Right kidney (tissue), 9 donors: Measurements from ENCODE around the gene ZWINT.

ENCODE experiments used
- DNase-seq: peaks from one replicate; pipeline ENCODE4 v3.0.0-alpha.2; 2016
- long read RNA-seq, 8 donors: transcript quantifications; one replicate each; lab custom pipeline, GENCODE V29; 2026

ZWINT gene, protein sequence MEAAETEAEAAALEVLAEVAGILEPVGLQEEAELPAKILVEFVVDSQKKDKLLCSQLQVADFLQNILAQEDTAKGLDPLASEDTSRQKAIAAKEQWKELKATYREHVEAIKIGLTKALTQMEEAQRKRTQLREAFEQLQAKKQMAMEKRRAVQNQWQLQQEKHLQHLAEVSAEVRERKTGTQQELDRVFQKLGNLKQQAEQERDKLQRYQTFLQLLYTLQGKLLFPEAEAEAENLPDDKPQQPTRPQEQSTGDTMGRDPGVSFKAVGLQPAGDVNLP
- long read RNA-seq, donor 1, transcript ZWINT-203 (9 exons, 1,872 nt), result major isoform, 7 of 16 reads
- long read RNA-seq, donor 1, partial matches to known transcripts, result 0 of 16 reads
- long read RNA-seq, donor 1, other reads (novel, unspliced or antisense), result 0 of 16 reads
- long read RNA-seq, donor 2, transcript ZWINT-203 (9 exons, 1,872 nt), result major isoform, 7 of 8 reads
- long read RNA-seq, donor 2, partial matches to known transcripts, result 0 of 8 reads
- long read RNA-seq, donor 2, other reads (novel, unspliced or antisense), result 0 of 8 reads
- long read RNA-seq, donor 3, partial matches to known transcripts, result 0 of 6 reads
- long read RNA-seq, donor 3, other reads (novel, unspliced or antisense), result 0 of 6 reads
- long read RNA-seq, donor 4, transcript ZWINT-203 (9 exons, 1,872 nt), result major isoform, 7 of 10 reads
- long read RNA-seq, donor 4, partial matches to known transcripts, result 0 of 10 reads
- long read RNA-seq, donor 4, other reads (novel, unspliced or antisense), result 0 of 10 reads
- long read RNA-seq, donor 5, transcript ZWINT-203 (9 exons, 1,872 nt), result major isoform, 5 of 16 reads
- long read RNA-seq, donor 5, partial matches to known transcripts, result 6 of 16 reads
- long read RNA-seq, donor 5, other reads (novel, unspliced or antisense), result 0 of 16 reads
- long read RNA-seq, donor 6, transcript ZWINT-203 (9 exons, 1,872 nt), result major isoform, 8 of 22 reads
- long read RNA-seq, donor 6, partial matches to known transcripts, result 13 of 22 reads
- long read RNA-seq, donor 6, other reads (novel, unspliced or antisense), result 0 of 22 reads
- long read RNA-seq, donor 7, transcript ZWINT-203 (9 exons, 1,872 nt), result major isoform, 13 of 26 reads
- long read RNA-seq, donor 7, partial matches to known transcripts, result 5 of 26 reads
- long read RNA-seq, donor 7, other reads (novel, unspliced or antisense), result 0 of 26 reads
- long read RNA-seq, donor 8, transcript ZWINT-203 (9 exons, 1,872 nt), result major isoform, 9 of 11 reads
- long read RNA-seq, donor 8, partial matches to known transcripts, result 0 of 11 reads
- long read RNA-seq, donor 8, other reads (novel, unspliced or antisense), result 0 of 11 reads

DNA sequence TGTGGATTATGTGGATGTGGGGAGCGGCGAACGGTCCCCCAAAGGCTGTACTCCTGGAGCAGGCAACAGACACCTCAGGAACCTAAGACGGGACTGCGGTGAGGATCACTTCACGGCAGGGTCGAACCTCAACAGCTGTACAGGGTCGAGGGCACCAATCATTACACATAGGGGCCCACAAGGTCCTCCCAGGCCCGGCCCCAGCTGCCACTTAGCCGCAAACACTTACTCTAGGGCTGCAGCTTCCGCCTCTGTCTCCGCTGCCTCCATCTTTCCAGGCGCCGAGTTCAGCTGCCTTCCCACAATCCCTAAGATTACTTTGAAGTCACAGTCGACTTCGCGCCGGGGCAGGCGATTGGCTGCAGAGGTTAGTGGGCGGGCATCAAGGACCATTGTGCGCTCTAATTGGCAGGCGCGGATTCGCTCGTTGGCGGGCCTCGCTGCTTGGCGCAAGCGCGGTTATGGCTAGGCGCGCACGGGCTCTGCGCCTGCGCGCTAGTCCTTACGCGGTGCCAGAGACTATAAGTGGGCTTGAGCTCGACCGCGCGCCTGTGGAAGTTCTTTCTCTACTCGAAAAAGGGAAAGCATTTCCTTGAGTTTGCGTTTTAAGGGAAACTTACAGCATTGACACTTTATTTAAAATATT is at the start of gene ZWINT:
Gene ZWINT, minus strand, starts transcription at position 293 of the 646 bp plus-strand sequence. Its CDS starts 23 bp downstream, at position 270.
- DNase-seq, result peak; percentile 80

DNA sequence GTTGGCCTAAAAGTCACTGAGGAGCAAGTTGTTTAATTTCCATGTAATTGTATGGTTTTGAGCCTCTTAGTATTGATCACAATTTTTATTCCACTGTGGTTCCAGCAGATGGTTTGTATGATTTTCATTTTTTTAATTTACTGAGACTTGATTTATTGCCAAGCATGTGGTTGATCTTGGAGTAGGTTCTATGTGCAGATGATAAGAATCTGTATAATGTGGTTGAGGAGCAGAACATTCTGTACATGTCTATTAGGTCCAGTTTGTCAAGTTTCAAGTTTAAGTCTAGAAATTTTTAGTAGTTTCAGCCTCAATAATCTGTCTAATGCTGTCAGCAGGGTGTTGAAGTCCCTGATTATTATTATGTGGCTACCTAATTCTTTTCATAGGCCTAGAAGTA is 22.7 kb upstream of the ZWINT start:
- DNase-seq, result no peak

DNA sequence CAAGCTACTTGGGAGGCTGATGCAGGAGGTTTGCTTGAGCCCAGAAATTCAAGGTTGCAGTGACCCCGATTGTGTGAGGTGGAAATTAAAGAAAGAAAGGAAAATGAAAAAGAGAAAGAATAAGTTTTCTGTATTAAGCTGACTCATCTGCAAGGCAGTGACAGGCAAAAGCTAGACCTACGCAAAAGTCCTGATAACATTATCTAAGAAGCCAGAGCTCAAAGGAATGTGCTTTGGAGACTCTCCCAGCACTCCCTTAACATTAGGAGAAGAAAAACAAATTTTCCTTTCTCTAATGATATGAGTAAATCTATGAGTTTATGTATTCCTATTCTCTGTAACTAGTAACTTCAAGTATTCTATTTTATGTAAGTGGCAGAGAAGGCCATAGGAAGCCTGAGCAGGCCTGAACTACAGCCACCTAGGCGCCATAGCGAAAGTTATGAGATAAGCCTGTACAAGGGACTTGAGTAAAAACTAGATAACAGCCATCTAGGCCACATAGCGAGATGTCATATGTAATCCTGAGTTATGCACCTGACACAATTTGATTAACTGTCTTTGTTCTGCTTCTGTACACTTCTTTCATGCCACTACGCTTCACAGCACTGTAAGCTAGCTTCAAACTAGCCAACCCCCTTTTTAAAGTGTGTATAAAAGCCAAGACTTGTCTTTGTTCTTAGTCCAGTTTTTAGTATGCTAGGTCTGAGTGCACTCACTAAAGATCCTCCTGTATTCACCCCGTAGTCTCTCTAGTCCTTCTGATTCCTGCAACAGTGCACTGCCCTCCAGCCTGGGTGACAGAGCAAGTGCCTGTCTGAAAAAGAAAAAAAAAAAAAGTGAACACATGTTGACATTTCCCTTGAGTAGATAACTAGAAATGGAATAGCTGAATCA is 9.4 kb upstream of the ZWINT start:
- no peak for DNase-seq

DNA sequence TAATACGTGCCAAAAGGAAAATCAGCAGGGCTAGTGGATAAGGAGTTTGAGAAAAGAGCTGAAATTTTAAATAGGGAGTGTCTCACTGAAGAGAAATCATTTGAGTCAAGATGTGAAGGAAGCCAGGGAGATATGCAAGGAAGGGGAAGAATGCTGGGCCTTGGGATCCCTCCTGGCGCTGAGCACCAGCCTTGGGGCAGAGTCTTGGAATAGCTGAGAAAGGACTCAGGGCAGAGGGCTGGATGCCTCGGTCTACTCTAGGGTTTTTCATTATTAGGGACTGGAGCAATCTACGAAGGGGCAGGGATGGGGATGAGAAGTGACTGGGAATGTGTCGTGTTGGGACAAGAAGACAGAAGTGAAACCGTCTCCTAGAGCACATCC is 484 bp downstream of the ZWINT start:
- DNase-seq, result peak; percentile 6

DNA sequence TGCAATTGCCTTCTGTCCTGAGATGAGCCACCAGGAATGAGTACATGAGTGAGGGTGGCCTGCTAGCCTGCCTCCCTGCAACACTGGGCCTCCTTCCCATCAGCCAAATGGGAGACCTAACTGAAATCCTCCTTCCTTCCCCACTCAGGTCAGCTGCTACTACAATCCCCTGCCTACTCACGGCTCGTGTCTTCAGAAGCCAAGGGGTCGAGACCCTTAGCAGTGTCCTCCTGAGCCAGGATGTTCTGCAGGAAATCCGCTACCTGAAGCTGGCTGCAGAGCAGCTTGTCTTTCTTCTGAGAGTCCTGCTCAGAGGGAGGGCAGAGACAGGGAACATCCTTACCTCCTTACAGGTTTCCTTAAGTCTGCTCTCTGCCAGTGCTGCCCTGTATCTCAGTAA is 1.2 kb downstream of the ZWINT start:
- no peak for DNase-seq

DNA sequence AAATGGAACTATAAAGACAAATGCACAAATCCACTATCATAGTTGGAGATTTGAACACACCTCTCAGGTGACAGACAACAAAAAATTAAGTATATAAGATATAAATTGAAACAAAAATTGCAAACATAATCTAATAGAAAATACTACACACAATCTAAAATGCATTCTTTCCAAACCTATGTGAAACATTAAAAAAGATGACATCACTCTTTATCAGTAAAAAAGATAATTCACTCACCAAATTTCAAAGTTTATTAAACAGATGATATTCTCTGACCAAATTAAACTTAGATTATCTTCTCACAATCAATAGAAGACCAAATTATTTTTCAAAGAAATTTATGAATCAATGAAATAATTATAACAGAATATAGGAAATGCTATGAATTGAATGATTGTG is 4.0 kb downstream of the ZWINT start:
- no peak for DNase-seq

DNA sequence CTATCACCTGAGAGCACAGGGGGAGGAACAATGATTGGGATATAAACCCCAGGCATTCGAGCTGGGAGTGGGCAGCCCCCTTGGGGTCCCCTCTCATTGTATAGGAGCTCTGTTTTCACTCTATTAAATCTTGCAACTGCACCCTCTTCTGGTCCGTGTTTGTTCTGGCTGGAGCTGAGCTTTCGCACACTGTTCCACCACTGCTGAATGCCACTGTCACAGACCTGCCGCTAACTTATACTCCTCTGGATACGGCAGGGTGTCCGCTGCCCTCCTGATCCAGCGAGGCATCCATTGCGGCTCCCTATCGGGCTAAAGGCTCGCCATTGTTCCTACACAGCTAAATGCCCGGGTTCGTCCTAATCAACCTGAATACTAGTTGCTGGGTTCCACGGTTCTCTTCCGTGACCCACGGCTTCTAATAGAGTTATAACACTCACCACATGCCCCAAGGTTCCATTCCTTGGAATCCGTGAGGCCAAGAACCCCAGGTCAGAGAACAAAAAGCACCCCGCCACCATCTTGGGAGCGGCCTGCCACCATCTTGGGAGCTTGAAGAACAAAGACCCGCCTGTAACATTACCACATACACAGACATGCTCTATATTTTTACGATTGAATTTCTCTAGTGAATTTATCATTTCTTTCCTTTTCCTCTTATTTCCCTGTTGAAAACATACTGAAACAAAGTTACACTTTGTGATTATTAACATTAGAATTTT is 9.0 kb downstream of the ZWINT start:
- no peak for DNase-seq

DNA sequence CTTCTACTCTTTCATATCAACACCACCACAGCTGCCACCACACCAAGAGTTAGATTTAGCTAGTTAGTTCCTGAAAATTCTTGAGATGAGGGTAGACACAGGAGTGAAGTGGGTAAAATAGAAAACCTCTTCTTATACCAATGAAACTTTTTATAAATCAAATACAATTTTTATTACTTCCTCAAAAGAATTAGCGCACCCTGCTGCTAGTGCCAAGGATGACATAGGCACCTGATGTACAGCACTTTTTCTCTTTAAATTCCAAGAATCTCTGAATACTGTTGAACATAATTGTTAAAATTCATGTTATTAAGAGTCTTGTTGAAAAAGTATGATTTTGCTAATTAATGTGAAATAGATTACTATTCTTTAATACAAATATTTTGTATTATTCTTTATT is 11.4 kb downstream of the ZWINT start:
- no peak for DNase-seq

DNA sequence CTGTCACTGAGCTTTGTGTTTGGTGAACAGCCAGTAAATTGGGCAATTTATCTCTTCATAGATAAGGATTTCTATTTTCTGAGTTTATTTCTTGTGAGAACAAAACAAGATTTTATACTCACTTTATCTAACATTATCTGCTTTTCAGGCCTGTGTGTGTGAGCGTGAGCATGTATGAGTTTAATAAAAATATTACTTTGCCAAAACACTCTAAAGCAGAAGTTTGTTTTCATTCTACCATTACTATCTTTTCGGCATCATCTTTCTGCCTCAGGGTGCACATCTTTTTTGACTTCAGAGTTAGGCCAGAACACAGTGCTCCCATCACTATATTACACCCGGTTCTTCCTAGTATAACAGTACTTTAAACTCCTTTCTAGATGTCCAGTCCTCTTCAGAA is 13.0 kb downstream of the ZWINT start:
- no peak for DNase-seq

DNA sequence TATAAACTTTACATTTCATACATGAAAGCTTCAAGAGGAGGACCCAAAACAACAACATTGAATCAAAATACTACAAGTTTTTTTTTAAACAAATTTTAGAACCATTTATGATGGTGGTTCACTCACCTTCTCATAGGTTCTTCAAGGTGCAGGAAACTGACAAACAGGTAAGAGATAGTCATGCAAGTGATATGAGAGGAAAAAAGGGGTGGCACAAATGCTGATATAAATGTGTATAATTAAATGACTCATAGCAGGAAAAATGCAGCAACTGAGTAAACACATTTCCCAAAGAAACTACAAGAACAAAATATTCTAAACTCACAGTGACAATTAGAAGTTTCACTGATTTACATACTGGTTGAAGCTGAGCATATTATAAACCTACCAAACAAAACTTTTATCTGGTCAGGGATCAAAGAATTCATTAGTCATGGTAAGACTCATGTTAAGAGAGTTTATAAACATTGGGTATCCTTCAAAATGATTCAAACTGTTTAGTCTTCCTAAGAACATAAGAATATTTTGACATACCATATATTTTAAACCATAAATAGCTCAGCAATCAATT is 14.1 kb downstream of the ZWINT start:
- DNase-seq, result no peak

DNA sequence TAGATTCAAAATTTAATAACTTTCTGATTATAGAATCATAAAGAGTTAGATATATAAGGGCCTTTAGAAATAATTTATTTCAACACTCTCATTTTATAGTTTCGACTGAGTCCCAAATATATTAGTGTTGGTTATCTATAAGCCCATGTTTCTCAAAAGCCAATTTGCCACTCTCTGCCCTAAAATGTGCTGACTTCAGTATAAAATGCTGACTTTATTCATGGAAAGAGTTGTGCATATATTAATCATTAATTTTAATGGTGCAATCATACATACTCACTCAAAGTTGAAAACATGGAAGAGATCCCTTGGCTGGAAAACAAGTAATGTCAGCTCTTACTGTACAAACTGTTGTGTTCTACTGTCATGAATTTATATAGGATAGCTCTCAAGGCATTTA is 19.4 kb downstream of the ZWINT start:
- no peak for DNase-seq

DNA sequence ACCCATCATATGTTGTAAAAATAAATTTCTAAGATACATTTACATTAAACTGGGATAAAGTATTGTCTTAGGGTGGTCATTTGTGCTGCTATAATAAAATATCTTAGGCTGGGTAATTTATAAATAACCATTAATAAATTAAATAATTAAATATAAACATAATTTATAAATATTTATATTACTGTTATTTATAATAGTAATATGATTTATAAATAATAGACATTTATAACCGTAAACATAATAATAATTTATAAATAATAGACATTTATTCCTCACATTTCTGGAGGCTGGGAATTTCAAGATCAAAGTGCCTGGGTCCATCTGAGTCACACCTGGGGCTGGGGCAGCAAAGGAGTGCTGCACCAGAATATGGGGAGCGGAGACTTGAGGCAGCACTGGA is 31.1 kb downstream of the ZWINT start:
- DNase-seq, result no peak

DNA sequence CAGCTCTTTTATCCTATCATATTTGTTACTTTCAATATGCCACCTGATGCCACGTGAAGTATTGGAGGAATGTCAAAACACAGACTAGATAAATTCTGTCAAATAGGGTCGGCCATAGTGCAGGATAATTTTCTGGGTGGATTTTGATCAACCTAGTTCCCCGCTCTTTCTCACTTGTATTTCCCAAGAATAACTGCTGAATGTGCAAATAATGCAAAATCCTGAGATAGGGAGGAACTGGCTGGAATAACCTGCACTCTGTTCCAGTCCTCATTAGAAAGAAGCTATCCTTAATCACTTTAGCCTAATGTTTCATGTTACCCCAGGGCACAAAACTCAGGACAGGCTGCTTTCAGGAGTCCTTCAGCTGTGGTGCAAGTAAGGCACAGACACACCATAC is 33.9 kb downstream of the ZWINT start:
- no peak for DNase-seq

DNA sequence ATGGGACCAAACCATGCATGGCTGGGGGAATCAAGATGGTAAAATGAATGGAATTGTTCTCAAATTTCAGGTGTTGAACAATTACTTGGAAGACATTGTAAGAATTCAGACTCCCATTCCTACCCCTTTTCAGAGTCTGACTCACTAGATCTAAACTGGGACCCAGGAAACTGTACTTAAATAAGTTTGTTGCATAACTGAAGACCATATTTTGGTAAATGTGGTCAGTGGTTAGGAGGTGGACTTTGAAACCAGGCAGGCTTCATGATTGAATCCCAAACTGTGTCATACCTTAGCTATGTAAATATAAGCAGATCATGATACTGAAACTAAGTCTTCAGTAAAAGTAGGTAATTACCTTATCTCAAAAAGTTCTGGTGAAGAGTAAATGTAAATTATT is 41.7 kb downstream of the ZWINT start:
- DNase-seq, result no peak

DNA sequence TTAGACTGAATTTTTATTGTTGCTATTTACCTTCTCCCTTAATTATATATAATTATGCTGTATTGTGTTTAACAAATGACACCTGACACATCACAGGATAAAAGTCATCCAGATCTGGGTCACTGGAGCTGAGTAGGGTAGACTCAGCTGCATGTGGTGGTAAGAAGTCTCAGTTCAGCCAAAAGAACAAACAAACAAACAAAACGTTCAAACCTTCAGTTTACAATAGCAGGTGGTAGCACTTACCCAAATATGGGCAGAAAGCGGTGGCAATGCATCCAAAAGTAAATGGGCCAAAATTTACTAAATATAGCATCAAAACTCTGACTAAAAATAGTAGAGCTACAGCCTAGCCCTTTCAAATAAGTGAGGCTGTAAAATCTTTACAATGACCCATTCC is 42.2 kb downstream of the ZWINT start:
- DNase-seq, result no peak

DNA sequence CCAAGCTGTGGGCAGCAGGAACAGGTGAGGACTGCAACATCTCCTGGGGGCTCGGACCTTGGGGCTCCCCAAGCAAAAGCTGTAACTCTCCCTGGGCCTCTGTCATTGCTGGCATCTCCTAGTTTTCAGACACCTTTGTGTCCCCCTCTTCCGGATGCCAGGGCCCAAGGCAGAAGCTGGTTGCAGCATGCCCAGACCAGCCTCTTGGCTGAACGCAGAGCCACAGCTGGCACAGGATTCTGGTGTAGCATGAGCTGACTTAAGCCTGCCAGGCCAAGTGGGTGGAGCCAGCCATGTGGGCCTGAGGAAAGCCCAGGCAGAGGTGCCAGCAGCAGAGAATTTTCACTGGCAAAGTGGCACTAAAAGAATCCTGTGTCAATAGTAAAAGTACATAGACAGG is 43.5 kb downstream of the ZWINT start:
- DNase-seq, result no peak

DNA sequence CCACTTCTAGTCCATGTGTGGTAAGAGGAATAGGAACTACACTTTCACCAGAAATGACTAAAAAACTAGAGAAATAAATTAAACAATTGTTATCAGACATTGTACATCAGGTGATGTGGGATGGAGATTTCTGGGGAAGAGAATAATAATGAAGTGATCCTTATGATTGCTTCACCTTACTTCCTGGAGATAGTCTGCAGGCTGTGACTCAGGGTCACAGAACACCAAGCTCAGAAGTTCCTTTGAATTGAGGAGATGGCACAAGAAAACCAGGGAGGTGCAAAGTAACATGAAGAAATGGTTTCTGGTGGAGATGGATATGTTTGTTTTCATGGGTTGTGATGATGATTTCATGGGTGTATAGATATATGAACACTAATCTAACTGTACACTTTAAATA is 44.5 kb downstream of the ZWINT start:
- no peak for DNase-seq
